ENCODE results near the gene PTPRR.

The PTPRR gene

GRCh38 chr12:70638639-70639360 is 281.7 kb downstream of the PTPRR start:
- DNase-seq = no peak

- DNase-seq = no peak
These were observed 283.0 kb downstream of the PTPRR start, which contains the start of gene PTPRB for GRCh38 chr12:70637303-70638085. TSS of gene PTPRB (minus strand) at chr12:70637429. CDS start at chr12:70637395, 34 bp downstream.

GRCh38 chr12:70635755-70636154 is 284.8 kb downstream of the PTPRR start:
- no peak for DNase-seq

GRCh38 chr12:70628701-70629480 is 291.6 kb downstream of the PTPRR start:
- no peak for DNase-seq

- no peak for DNase-seq
These were observed 292.9 kb downstream of the PTPRR start for GRCh38 chr12:70627677-70628076.

- DNase-seq = no peak
These were observed 294.4 kb downstream of the PTPRR start for GRCh38 chr12:70626180-70626579.

- no peak for DNase-seq
These were observed 300.9 kb downstream of the PTPRR start for GRCh38 chr12:70619471-70620152.

GRCh38 chr12:70618371-70618770 is 302.2 kb downstream of the PTPRR start:
- DNase-seq = no peak

GRCh38 chr12:70617450-70617849 is 303.1 kb downstream of the PTPRR start:
- DNase-seq = no peak

- DNase-seq = no peak
These were observed 305.2 kb downstream of the PTPRR start for GRCh38 chr12:70615174-70615866.

- DNase-seq = no peak
These were observed 310.6 kb downstream of the PTPRR start for GRCh38 chr12:70609739-70610491.

- DNase-seq = no peak
These were observed 311.3 kb downstream of the PTPRR start for GRCh38 chr12:70609203-70609602.

GRCh38 chr12:70608184-70608583 is 312.4 kb downstream of the PTPRR start:
- no peak for DNase-seq

- no peak for DNase-seq
These were observed 313.4 kb downstream of the PTPRR start for GRCh38 chr12:70607107-70607506.

GRCh38 chr12:70605976-70606375 is 314.6 kb downstream of the PTPRR start:
- DNase-seq = no peak

- DNase-seq = no peak
These were observed 315.9 kb downstream of the PTPRR start for GRCh38 chr12:70604662-70605061.

- DNase-seq = no peak
These were observed 317.5 kb downstream of the PTPRR start for GRCh38 chr12:70603044-70603443.

- DNase-seq = no peak
These were observed 321.9 kb downstream of the PTPRR start for GRCh38 chr12:70598467-70599193.

GRCh38 chr12:70592664-70593063 is 327.9 kb downstream of the PTPRR start:
- DNase-seq = no peak

GRCh38 chr12:70590549-70591226 is 329.9 kb downstream of the PTPRR start:
- DNase-seq = no peak

Measured in NCI-H2171 (cell line).